HepG2 (cell line): ENCODE measurements around the gene AMBRA1. TPM values are rescaled to one million over a fixed set of nuclear protein-coding genes. Genes with fewer than 3 reads are reported as not detected.
A peak's percentile ranks its signal among the peaks of the same experiment; 100 is the strongest.

ENCODE experiments used
- AGO1 ChIP-seq: fragments of 200-400 bp; formaldehyde crosslinking; IDR thresholded peaks from 2 replicates; pipeline ENCODE4 v1.6.1; 2017; ENCODE audit warnings: mild to moderate bottlenecking, low read depth, low read length, moderate library complexity; ENCODE audit not compliant: poor library complexity, severe bottlenecking
- ATRX ChIP-seq: sonication (generic); formaldehyde crosslinking; IDR thresholded peaks from 2 replicates; pipeline ENCODE4 v1.4.0; 2020; ENCODE audit warnings: missing genetic modification reagents, borderline replicate concordance
- CREM ChIP-seq, 2 experiments: sonication (generic) in 1 of 2; formaldehyde crosslinking in 1 of 2; IDR thresholded peaks; 2 replicates each; pipeline versions ENCODE4 v1.4.0 to v1.6.1; 2016 to 2020; ENCODE audit warnings: antibody characterized with exemption in 1 of 2, mild to moderate bottlenecking in 1 of 2, missing genetic modification reagents in 1 of 2
- FOXC1 ChIP-seq: sonication (generic); formaldehyde crosslinking; IDR thresholded peaks from 2 replicates; pipeline ENCODE4 v1.8.0; 2022; ENCODE audit warnings: mild to moderate bottlenecking, missing genetic modification reagents, borderline replicate concordance
- FOXO4 ChIP-seq: sonication (generic); formaldehyde crosslinking; conservative IDR thresholded peaks from 2 replicates; pipeline ENCODE4 v1.8.1; 2023; ENCODE audit warnings: missing genetic modification reagents
- HIVEP1 ChIP-seq: sonication (generic); formaldehyde crosslinking; IDR thresholded peaks from 2 replicates; pipeline ENCODE4 v1.4.0; 2020; ENCODE audit warnings: mild to moderate bottlenecking, missing genetic modification reagents
- HMG20B ChIP-seq: conservative IDR thresholded peaks from 2 replicates; pipeline ENCODE4 v1.6.1; 2016; ENCODE audit warnings: missing genetic modification reagents, missing compliant biosample characterization
- HNRNPUL1 ChIP-seq: fragments of 200-400 bp; formaldehyde crosslinking; IDR thresholded peaks from 2 replicates; pipeline ENCODE4 v1.6.1; 2017; ENCODE audit warnings: low read depth, mild to moderate bottlenecking, low read length, moderate library complexity
- IKZF1 ChIP-seq: fragments of 450-650 bp; IDR thresholded peaks from 2 replicates; pipeline ENCODE4 v1.7.1; 2016
- IRX3 ChIP-seq: sonication (generic); formaldehyde crosslinking; IDR thresholded peaks from 2 replicates; pipeline ENCODE4 v1.8.1; 2023; ENCODE audit warnings: mild to moderate bottlenecking, low read depth, missing genetic modification reagents, borderline replicate concordance
- KDM3A ChIP-seq: IDR thresholded peaks from 2 replicates; pipeline ENCODE4 v1.6.1; 2018; ENCODE audit warnings: low read depth, missing compliant biosample characterization
- NFKBIZ ChIP-seq: IDR thresholded peaks from 2 replicates; pipeline ENCODE4 v1.6.1; 2018; ENCODE audit warnings: missing genetic modification reagents, missing compliant biosample characterization
- PHF21A ChIP-seq: sonication (generic); formaldehyde crosslinking; IDR thresholded peaks from 2 replicates; pipeline ENCODE4 v1.5.0; 2020; ENCODE audit warnings: mild to moderate bottlenecking, missing genetic modification reagents
- POLR2AphosphoS2 ChIP-seq: IDR thresholded peaks from 2 replicates; pipeline ENCODE4 v1.6.1; 2011; ENCODE audit warnings: low read depth, low read length, improper control_type of control experiment
- PRPF4 ChIP-seq: fragments of 200-400 bp; formaldehyde crosslinking; IDR thresholded peaks from 2 replicates; pipeline ENCODE4 v1.6.1; 2016; ENCODE audit warnings: low read length, low read depth; ENCODE audit not compliant: poor library complexity, severe bottlenecking
- SRSF9 ChIP-seq: fragments of 200-400 bp; formaldehyde crosslinking; IDR thresholded peaks from 2 replicates; pipeline ENCODE4 v1.6.1; 2018; ENCODE audit warnings: borderline replicate concordance, mild to moderate bottlenecking, low read depth, low read length; ENCODE audit not compliant: insufficient read depth, poor library complexity, severe bottlenecking
- TBX3 ChIP-seq: fragments of 450-650 bp; IDR thresholded peaks from 2 replicates; pipeline ENCODE4 v1.6.1; 2017; ENCODE audit warnings: antibody characterized with exemption, mild to moderate bottlenecking, inconsistent platforms, borderline replicate concordance
- ZFP62 ChIP-seq: sonication (generic); formaldehyde crosslinking; IDR thresholded peaks from 2 replicates; pipeline ENCODE4 v1.4.0; 2020; ENCODE audit warnings: missing genetic modification reagents
- ZKSCAN5 ChIP-seq: sonication (generic); formaldehyde crosslinking; IDR thresholded peaks from 2 replicates; pipeline ENCODE4 v1.5.1; 2020; ENCODE audit warnings: mild to moderate bottlenecking, missing genetic modification reagents
- ZNF205 ChIP-seq: IDR thresholded peaks from 2 replicates; pipeline ENCODE4 v1.6.1; 2018; ENCODE audit warnings: missing biosample characterization, missing genetic modification reagents
- ZNF501 ChIP-seq: sonication (generic); formaldehyde crosslinking; IDR thresholded peaks from 2 replicates; pipeline ENCODE4 v1.5.1; 2020; ENCODE audit warnings: mild to moderate bottlenecking, moderate library complexity, missing genetic modification reagents
- ZNF546 ChIP-seq: sonication (generic); formaldehyde crosslinking; conservative IDR thresholded peaks from 2 replicates; pipeline ENCODE4 v1.8.1; 2023; ENCODE audit warnings: mild to moderate bottlenecking, missing genetic modification reagents
- ZNF558 ChIP-seq: sonication (generic); formaldehyde crosslinking; IDR thresholded peaks from 2 replicates; pipeline ENCODE4 v1.9.0; 2022; ENCODE audit warnings: mild to moderate bottlenecking, missing genetic modification reagents, borderline replicate concordance
- ZNF577 ChIP-seq: sonication (generic); formaldehyde crosslinking; IDR thresholded peaks from 2 replicates; pipeline ENCODE4 v1.4.0; 2020; ENCODE audit warnings: mild to moderate bottlenecking, low read depth, missing genetic modification reagents, borderline replicate concordance
- ZNF580 ChIP-seq: IDR thresholded peaks from 2 replicates; pipeline ENCODE4 v1.6.1; 2016; ENCODE audit warnings: low read depth, borderline replicate concordance
- ZNF607 ChIP-seq: sonication (generic); formaldehyde crosslinking; IDR thresholded peaks from 2 replicates; pipeline ENCODE4 v1.5.1; 2020; ENCODE audit warnings: missing genetic modification reagents, mild to moderate bottlenecking, borderline replicate concordance
- ZNF615 ChIP-seq: sonication (generic); formaldehyde crosslinking; IDR thresholded peaks from 2 replicates; pipeline ENCODE4 v1.5.0; 2020; ENCODE audit warnings: mild to moderate bottlenecking, missing genetic modification reagents, borderline replicate concordance
- ZNF674 ChIP-seq: sonication (generic); formaldehyde crosslinking; IDR thresholded peaks from 2 replicates; pipeline ENCODE4 v1.5.0; 2020; ENCODE audit warnings: low read depth, mild to moderate bottlenecking, missing genetic modification reagents
- ZNF703 ChIP-seq: sonication (generic); formaldehyde crosslinking; IDR thresholded peaks from 2 replicates; pipeline ENCODE4 v1.5.1; 2020; ENCODE audit warnings: missing genetic modification reagents, mild to moderate bottlenecking, moderate library complexity, borderline replicate concordance
- ZNF878 ChIP-seq: sonication (generic); formaldehyde crosslinking; IDR thresholded peaks from 2 replicates; pipeline ENCODE4 v1.8.1; 2023; ENCODE audit warnings: mild to moderate bottlenecking, missing genetic modification reagents, moderate library complexity
- polyA plus RNA-seq, 8 experiments: library from polyadenylated mRNA; depleted of rRNA in 3 of 8; stranded (reverse) in 7 of 8; unstranded in 1 of 8; fragments of >200 nt; fragmentation: Illumina TruSeq in 4 of 8; extraction: Trizol in 4 of 8; gene quantifications; 2 replicates each; pipeline versions ENCODE4 v1.2.1 to v1.2.3, GENCODE V29; 2011 to 2016; ENCODE audit warnings: low read depth in 4 of 8, missing spikeins in 1 of 8, mixed read lengths in 1 of 8; ENCODE audit not compliant: insufficient read depth in 1 of 8
- total RNA-seq, 5 experiments: library from RNA; depleted of rRNA; stranded (reverse); fragments of >200 nt; fragmentation: Illumina TruSeq; extraction: Trizol; gene quantifications; 2 replicates each; pipeline ENCODE4 v1.2.3, GENCODE V29; 2016; ENCODE audit warnings: low read depth in 1 of 5

Gene AMBRA1
- total and polyA plus RNA-seq, 2 of the 13 experiments (the other 11 are each of a cell fraction or from before 2014, with no cell fraction given), result 15.7 to 26.0 TPM

GRCh38 chr11:46554213-46555147 is 39.3 kb downstream of the AMBRA1 start (continued):
- TF ChIP-seq ZNF607 (CRISPR knock-in tag), result no peak
- no peak for TF ChIP-seq HNRNPUL1
- no peak for TF ChIP-seq ZNF501 (CRISPR knock-in tag)
- no peak for TF ChIP-seq ZNF615 (CRISPR knock-in tag)
- peak; percentile 84; the same call in 1 of the 2 replicates for TF ChIP-seq NFKBIZ
- TF ChIP-seq PRPF4, result no peak
- TF ChIP-seq ZNF878 (CRISPR knock-in tag), result 0 out of 2 replicates have a peak, but pooled peaks have one; percentile 53
- TF ChIP-seq ATRX, result no peak
- TF ChIP-seq AGO1, result no peak
- peak; percentile 89 for TF ChIP-seq TBX3
- 0 out of 2 replicates have a peak, but pooled peaks have one; percentile 57 for TF ChIP-seq ZNF577 (CRISPR knock-in tag)
- TF ChIP-seq HMG20B, result peak; percentile 84
- TF ChIP-seq ZNF546 (CRISPR knock-in tag), result no peak
- TF ChIP-seq ZNF558 (CRISPR knock-in tag), result no peak
- no peak for TF ChIP-seq FOXO4 (CRISPR knock-in tag)
- peak; percentile 72 for TF ChIP-seq PHF21A
- TF ChIP-seq KDM3A (CRISPR knock-in tag), result no peak
- TF ChIP-seq CREM (IDR thresholded peaks at IDR 0.05), result peak; percentile 97
- TF ChIP-seq CREM (CRISPR knock-in tag; IDR thresholded peaks at IDR 0.05), result no peak
- no peak for TF ChIP-seq POLR2AphosphoS2
- TF ChIP-seq ZNF674, result no peak
- no peak for TF ChIP-seq IRX3 (CRISPR knock-in tag)
- TF ChIP-seq ZNF580 (CRISPR knock-in tag), result no peak
- no peak for TF ChIP-seq HIVEP1 (CRISPR knock-in tag)
- TF ChIP-seq IKZF1, result no peak
- TF ChIP-seq ZFP62 (CRISPR knock-in tag), result no peak
- TF ChIP-seq SRSF9, result no peak
- peak; percentile 54; the same call in 1 of the 2 replicates for TF ChIP-seq ZNF205
- TF ChIP-seq ZNF703 (CRISPR knock-in tag), result no peak
- TF ChIP-seq FOXC1 (CRISPR knock-in tag), result no peak
- TF ChIP-seq ZKSCAN5 (CRISPR knock-in tag), result no peak
